ENCODE results near the gene ALMS1. TPM values are rescaled to one million over a fixed set of nuclear protein-coding genes. Genes with fewer than 3 reads are reported as not detected.
A peak's percentile ranks its signal among the peaks of the same experiment; 100 is the strongest.
"Not testable (repeated sequence)": the region's sequence is repeated elsewhere in the genome, so short reads cannot be mapped to it uniquely, and the experiment has no call there.

ALMS1 gene
- total and polyA plus RNA-seq, 8 donors = 3.8 to 101 (median 16.9) TPM

- H3K27ac ChIP-seq = no peak overlapping the region
- H3K9me3 ChIP-seq = peaks cover 0 to 39% (median 23%) of the 10 kb centered on the region in 4 donors
- no peaks in the 10 kb centered on the region for H3K27me3 ChIP-seq
- H3K4me1 ChIP-seq = no peaks in the 10 kb centered on the region
- intact Hi-C loops (cut with DNase I; ENCODE audit: low total_unique reads) = no loop called here
- 93 to 100% (median 100%) methylated on average over 1 of the region's 1 CpG for WGBS, 5 donors
- peaks cover 0 to 93% (median 50%) of the 10 kb centered on the region in 4 donors for H3K36me3 ChIP-seq
- H3K4me3 ChIP-seq = no peak overlapping the region
- TF ChIP-seq POLR2AphosphoS5 (IDR thresholded peaks at IDR 0.05) = no peak
- TF ChIP-seq POLR2A (IDR thresholded peaks at IDR 0.05) = no peak
- TF ChIP-seq CTCF (IDR thresholded peaks at IDR 0.05) = no peak
- no peak for TF ChIP-seq EP300 (IDR thresholded peaks at IDR 0.05)
- no peak for DNase-seq
Observed at GRCh38 chr2:73528688-73529087, 143.1 kb downstream of the ALMS1 start.

DNA sequence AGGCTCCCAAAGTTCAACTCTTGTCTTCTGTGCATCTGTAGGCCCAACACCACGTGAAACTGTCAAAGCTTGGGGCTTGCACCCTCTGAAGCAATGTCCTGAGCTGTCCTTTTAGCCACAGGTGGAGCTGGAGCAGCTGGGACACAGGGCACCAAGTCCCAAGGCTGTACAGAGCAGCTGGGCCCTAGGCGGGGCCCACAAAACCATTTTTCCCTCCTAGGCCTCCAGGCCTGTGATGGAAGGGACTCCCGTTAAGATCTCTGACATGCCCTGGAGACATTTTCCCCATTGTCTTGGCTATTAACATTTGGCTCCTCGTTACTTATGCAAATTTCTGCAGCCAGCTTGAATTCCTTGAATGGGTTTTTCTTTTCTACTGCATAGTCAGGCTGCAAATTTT lies 145.1 kb downstream of the ALMS1 start:
- H3K4me3 ChIP-seq; H3K4me1 ChIP-seq; H3K27me3 ChIP-seq; DNase-seq; H3K27ac ChIP-seq; intact Hi-C loops (cut with DNase I; ENCODE audit: low total_unique reads): not testable (repeated sequence)
- WGBS, 5 donors = 89 to 95% (median 93%) methylated on average over 4 of the region's 4 CpGs
- Histone ChIP-seq H3K36me3 (peaks cover 0 to 83% (median 49%) of the 10 kb centered on the region in 4 donors), H3K9me3 (peaks cover 0 to 29% (median 16%) of the 10 kb centered on the region in 4 donors)

GRCh38 chr2:73532381-73532780 lies 146.7 kb downstream of the ALMS1 start:
- Histone ChIP-seq H3K4me3 (no peak overlapping the region), H3K27ac (no peak overlapping the region), H3K36me3 (peaks cover 0 to 84% (median 63%) of the 10 kb centered on the region in 4 donors), H3K9me3 (peaks cover 0 to 14% (median 12%) of the 10 kb centered on the region in 4 donors), H3K4me1 (no peaks in the 10 kb centered on the region), H3K27me3 (no peaks in the 10 kb centered on the region)
- intact Hi-C loops (cut with DNase I; ENCODE audit: low total_unique reads) = no loop called here
- no peak for TF ChIP-seq POLR2AphosphoS5 (IDR thresholded peaks at IDR 0.05)
- TF ChIP-seq CTCF (IDR thresholded peaks at IDR 0.05) = no peak
- no peak for TF ChIP-seq EP300 (IDR thresholded peaks at IDR 0.05)
- TF ChIP-seq POLR2A (IDR thresholded peaks at IDR 0.05) = no peak
- DNase-seq = no peak
- 80 to 100% (median 95%) methylated on average over 1 of the region's 1 CpG for WGBS, 5 donors

DNA sequence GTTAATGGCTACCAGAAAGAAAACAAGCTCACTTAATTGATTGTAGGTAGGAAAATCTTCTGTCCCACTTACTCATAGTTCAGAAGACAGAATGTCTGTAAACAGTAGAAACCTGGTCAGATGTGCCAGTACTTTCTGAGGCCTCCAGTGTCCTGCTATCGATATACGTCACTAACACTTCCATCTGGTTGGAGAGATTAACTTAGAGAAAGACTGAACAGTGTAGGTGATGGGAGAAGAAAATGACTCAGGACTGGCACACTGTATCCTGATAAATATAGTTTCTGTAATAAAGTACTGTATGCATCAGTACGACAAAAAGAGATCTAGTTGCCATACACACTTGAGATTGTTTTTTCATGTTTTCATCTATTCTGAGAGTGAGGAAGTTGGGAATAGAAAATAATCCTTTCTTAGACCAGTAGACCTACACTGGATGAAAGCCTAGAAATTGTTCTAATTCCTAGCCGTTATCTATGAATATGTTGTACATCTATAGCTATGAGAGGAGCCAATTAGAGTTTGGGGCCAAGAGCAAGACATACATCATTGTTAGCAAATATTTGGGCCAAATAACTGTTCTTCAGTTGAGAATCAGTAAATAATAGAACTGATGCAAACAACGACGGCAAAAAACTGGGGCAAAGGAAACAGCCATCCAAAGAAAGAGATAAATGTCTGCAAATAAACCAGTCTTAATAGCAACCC lies 150.7 kb downstream of the ALMS1 start:
- no peak overlapping the region for H3K27ac ChIP-seq
- WGBS, 5 donors = 92 to 96% (median 95%) methylated on average over 6 of the region's 6 CpGs
- peaks cover 0 to 68% (median 62%) of the 10 kb centered on the region in 4 donors for H3K36me3 ChIP-seq
- H3K4me1 ChIP-seq = no peaks in the 10 kb centered on the region
- H3K4me3 ChIP-seq = no peak overlapping the region
- intact Hi-C loops (cut with DNase I; ENCODE audit: low total_unique reads) = no loop called here
- H3K27me3 ChIP-seq = no peaks in the 10 kb centered on the region
- peak in 1 of 2 donors; percentile 52 for DNase-seq
- TF ChIP-seq CTCF (IDR thresholded peaks at IDR 0.05) (no peak), POLR2AphosphoS5 (IDR thresholded peaks at IDR 0.05) (no peak), EP300 (IDR thresholded peaks at IDR 0.05) (no peak), POLR2A (IDR thresholded peaks at IDR 0.05) (no peak)
- H3K9me3 ChIP-seq = peaks cover 0 to 16% (median 7%) of the 10 kb centered on the region in 4 donors

- H3K27ac ChIP-seq; H3K4me1 ChIP-seq; H3K27me3 ChIP-seq; H3K4me3 ChIP-seq; H3K9me3 ChIP-seq; intact Hi-C loops (cut with DNase I; ENCODE audit: low total_unique reads): not testable (repeated sequence)
- peak in 1 of 2 donors; percentile 14 for DNase-seq
- WGBS, 5 donors = 77 to 83% (median 79%) methylated on average over 5 of the region's 5 CpGs
- peaks cover 0 to 65% (median 38%) of the 10 kb centered on the region in 4 donors for H3K36me3 ChIP-seq
Observed at GRCh38 chr2:73560875-73561274, 175.2 kb downstream of the ALMS1 start.
